ENCODE measurements around the gene CENPB.

- peak; percentile 55; the same call in 1 of the 2 replicates for TF ChIP-seq YY1 (IDR thresholded peaks at IDR 0.05; ENCODE audit: low read depth)
- TF ChIP-seq EP300 (IDR thresholded peaks at IDR 0.05; ENCODE audit: borderline replicate concordance) = no peak
- no peak for TF ChIP-seq CEBPB (IDR thresholded peaks at IDR 0.05)
Observed at GRCh38 chr20:3751675-3752385, 34.7 kb downstream of the CENPB start.
